A673 (cell line): ENCODE data around the gene NBEA. TPM values are rescaled to one million over a fixed set of nuclear protein-coding genes. Genes with fewer than 3 reads are reported as not detected.

ENCODE experiments used
- BruUV-seq: library from RNA; stranded (reverse); fragments of 400-500 nt; replicated peaks from 2 replicates; lab custom pipeline; 2021; lab: Mats Ljungman, UMichigan
- CTCF ChIA-PET: fragments of 300-600 bp; sonication (Branson Sonifier 250); formaldehyde crosslinking; loops from one replicate; lab custom pipeline; 2022; ENCODE audit warnings: antibody characterized with exemption; lab: Charles Lee
- POLR2A ChIA-PET: fragments of 300-600 bp; sonication (Branson Sonifier 250); formaldehyde crosslinking; loops from one replicate; lab custom pipeline; 2022; ENCODE audit warnings: antibody characterized with exemption; ENCODE audit not compliant: low non-redundant PET; lab: Charles Lee
- DNase-seq: peaks from one replicate; pipeline ENCODE4 v3.0.0-alpha.2; 2015; ENCODE audit warnings: low spot score
- H3K27ac ChIP-seq: fragments of 200-600 bp; sonication (generic); 2 replicates; pipeline ENCODE4 v1.5.1; 2016; ENCODE audit warnings: mixed run types, low read depth, mild to moderate bottlenecking, mixed read lengths, antibody characterized with exemption, low read length; ENCODE audit not compliant: poor library complexity, severe bottlenecking
- H3K27me3 ChIP-seq: fragments of 200-600 bp; sonication (generic); replicated peaks from 2 replicates; pipeline ENCODE4 v1.6.1; 2017; ENCODE audit warnings: mixed run types, low read depth, mild to moderate bottlenecking, mixed read lengths, antibody characterized with exemption, low read length; ENCODE audit not compliant: insufficient read depth, poor library complexity
- H3K36me3 ChIP-seq: fragments of 200-600 bp; sonication (generic); 2 replicates; pipeline ENCODE4 v1.6.1; 2016; ENCODE audit warnings: mixed run types, mild to moderate bottlenecking, mixed read lengths, antibody characterized with exemption, low read length; ENCODE audit not compliant: insufficient read depth, poor library complexity, severe bottlenecking
- H3K4me1 ChIP-seq: fragments of 200-600 bp; sonication (generic); 2 replicates; pipeline ENCODE4 v1.6.1; 2017; ENCODE audit warnings: mixed run types, mild to moderate bottlenecking, mixed read lengths, antibody characterized with exemption, low read length; ENCODE audit not compliant: insufficient read depth, poor library complexity, severe bottlenecking
- H3K4me3 ChIP-seq: fragments of 200-600 bp; sonication (generic); 2 replicates; pipeline ENCODE4 v1.5.1; 2016; ENCODE audit warnings: low read depth, mixed run types, mild to moderate bottlenecking, mixed read lengths, low read length; ENCODE audit not compliant: poor library complexity, severe bottlenecking
- H3K9me3 ChIP-seq: fragments of 200-600 bp; sonication (generic); 2 replicates; pipeline ENCODE4 v1.6.1; 2016; ENCODE audit warnings: mixed run types, low read depth, mild to moderate bottlenecking, mixed read lengths, antibody characterized with exemption, low read length; ENCODE audit not compliant: poor library complexity, severe bottlenecking
- EZH2 ChIP-seq: fragments of 200-600 bp; sonication (generic); IDR thresholded peaks from 2 replicates; pipeline ENCODE4 v1.6.1; 2017; ENCODE audit warnings: borderline replicate concordance, low read depth, mild to moderate bottlenecking, mixed read lengths, antibody characterized with exemption, low read length; ENCODE audit not compliant: poor library complexity, severe bottlenecking
- intact Hi-C: fragments of 100-400 bp; cut with micrococcal nuclease; formaldehyde crosslinking; loops from one replicate; pipeline ENCODE4 v1.10.0; 2022; ENCODE audit not compliant: unreplicated experiment
- total RNA-seq: library from RNA; stranded (reverse); gene quantifications from 2 replicates; pipeline ENCODE4 v1.2.3, GENCODE V29; 2021
- TF ChIP-seq, protein P1 (sequence below): fragments of 300-800, 200-600 bp; sonication (generic); conservative IDR thresholded peaks from 2 replicates; pipeline ENCODE4 v1.5.1; 2017; ENCODE audit warnings: low read depth, mild to moderate bottlenecking, antibody characterized with exemption, low read length, moderate library complexity, mixed read lengths

The NBEA gene
- total RNA-seq, 1 experiment from 2014 or later = 4.2 TPM

DNA sequence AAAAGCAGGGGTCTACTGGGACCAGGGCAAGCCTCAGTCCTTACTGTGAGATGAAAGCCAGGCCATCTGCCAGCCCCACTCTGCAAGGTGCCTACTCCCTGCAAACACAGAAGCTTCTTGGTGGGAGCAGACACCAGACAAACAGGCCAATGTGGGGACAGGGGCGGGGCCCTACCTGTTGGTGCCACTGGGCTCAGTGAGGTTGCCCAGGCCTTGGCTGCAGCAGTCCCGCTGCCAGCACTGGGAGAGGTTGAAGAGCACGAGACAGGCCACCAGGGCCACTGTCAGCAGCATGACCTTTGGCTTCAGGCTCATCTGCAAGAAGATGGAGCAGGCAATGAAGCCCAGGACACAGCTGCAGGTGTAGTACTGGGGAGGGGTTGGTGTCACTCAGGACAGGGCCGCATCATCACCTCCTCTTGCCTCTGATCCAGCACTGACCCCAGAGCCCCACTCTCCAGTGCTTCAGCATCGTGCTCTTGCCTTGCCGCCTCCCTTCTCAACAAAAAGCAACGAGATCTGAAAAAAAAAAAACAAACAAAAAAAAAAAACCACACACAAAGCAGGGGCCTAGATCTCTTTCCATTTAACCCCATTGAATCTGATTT is 72.6 kb downstream of the NBEA start:
- TF ChIP-seq, protein P1, sequence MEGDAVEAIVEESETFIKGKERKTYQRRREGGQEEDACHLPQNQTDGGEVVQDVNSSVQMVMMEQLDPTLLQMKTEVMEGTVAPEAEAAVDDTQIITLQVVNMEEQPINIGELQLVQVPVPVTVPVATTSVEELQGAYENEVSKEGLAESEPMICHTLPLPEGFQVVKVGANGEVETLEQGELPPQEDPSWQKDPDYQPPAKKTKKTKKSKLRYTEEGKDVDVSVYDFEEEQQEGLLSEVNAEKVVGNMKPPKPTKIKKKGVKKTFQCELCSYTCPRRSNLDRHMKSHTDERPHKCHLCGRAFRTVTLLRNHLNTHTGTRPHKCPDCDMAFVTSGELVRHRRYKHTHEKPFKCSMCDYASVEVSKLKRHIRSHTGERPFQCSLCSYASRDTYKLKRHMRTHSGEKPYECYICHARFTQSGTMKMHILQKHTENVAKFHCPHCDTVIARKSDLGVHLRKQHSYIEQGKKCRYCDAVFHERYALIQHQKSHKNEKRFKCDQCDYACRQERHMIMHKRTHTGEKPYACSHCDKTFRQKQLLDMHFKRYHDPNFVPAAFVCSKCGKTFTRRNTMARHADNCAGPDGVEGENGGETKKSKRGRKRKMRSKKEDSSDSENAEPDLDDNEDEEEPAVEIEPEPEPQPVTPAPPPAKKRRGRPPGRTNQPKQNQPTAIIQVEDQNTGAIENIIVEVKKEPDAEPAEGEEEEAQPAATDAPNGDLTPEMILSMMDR = no peak
- TF ChIP-seq EZH2 = no peak
- intact Hi-C loops = no loop called here
- no peaks in the 10 kb centered on the region for H3K4me1 ChIP-seq
- no peak for DNase-seq
- no peak overlapping the region for H3K4me3 ChIP-seq
- BruUV-seq = no TSS peak
- H3K27me3 ChIP-seq = no peaks in the 10 kb centered on the region
- H3K9me3 ChIP-seq = no peaks in the 10 kb centered on the region
- H3K36me3 ChIP-seq = no peaks in the 10 kb centered on the region
- POLR2A ChIA-PET = no interaction called here
- CTCF ChIA-PET = no interaction called here
- no peak overlapping the region for H3K27ac ChIP-seq

DNA sequence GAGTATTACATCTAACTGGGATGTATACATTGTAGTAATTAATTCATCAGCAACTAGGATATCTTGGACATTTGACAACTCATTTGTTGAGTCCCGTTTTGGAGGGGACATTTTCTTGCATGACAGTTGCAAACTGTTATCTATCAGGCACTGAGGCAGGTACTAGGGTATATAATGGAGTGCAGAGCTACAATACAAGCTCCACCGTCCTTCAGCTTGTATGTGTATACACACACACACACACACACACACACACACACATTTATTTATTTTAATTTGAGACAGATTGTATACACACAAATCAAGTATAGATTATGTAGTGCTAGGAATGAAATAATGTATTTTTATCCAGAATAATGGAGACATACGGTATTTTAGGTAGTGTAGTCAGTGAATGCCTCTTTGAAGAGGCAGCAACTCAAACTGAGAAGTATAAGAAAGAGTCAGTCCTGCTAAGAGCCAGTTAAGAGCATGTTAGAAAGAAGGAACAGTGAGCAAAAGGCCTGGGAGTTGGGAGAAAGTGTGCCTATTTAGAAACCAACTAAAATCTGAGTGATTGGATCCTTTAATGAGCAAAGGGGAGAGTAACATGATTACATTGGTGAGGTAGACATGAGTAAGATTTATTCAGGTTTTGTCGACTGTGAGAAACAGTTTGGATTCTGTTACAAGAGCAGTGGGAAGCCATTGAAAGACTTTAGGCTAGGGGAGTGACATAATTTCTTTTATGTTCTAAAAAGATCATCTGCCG is 74.5 kb downstream of the NBEA start:
- POLR2A ChIA-PET = no interaction called here
- Histone ChIP-seq H3K36me3 (no peaks in the 10 kb centered on the region), H3K27ac (no peak overlapping the region), H3K9me3 (no peaks in the 10 kb centered on the region), H3K27me3 (no peaks in the 10 kb centered on the region), H3K4me3 (no peak overlapping the region), H3K4me1 (no peaks in the 10 kb centered on the region)
- CTCF ChIA-PET = no interaction called here
- TF ChIP-seq, protein P1 = no peak
- no peak for TF ChIP-seq EZH2
- no TSS peak for BruUV-seq
- intact Hi-C loops = no loop called here
- DNase-seq = no peak

DNA sequence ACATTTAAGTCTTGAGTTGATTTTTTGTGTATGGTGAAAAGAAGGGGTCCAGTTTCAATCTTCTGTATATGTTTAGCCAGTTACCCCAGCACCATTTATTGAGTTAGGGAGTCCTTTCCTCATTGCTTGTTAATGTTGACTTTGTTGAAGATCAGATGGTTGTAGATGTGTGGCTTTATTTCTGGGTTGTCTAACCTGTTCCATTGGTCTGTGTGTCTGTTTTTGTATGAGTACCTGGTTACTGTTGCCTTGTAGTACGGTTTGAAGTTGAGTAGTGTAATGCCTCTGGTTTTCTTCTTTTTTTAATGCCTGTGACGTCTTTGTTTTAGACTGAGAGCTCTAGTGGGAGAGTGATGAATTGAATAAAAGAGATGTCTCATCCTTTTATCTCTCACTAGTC is 83.2 kb downstream of the NBEA start:
- Histone ChIP-seq H3K27ac (no peak overlapping the region), H3K36me3 (no peaks in the 10 kb centered on the region), H3K27me3 (no peaks in the 10 kb centered on the region), H3K4me1 (no peaks in the 10 kb centered on the region), H3K9me3 (no peaks in the 10 kb centered on the region), H3K4me3 (no peak overlapping the region)
- DNase-seq = no peak
- intact Hi-C loops = no loop called here
- BruUV-seq = no TSS peak
- ChIA-PET POLR2A (no interaction called here), CTCF (no interaction called here)
- TF ChIP-seq, protein P1 = no peak
- TF ChIP-seq EZH2 = no peak
